GM18502 (cell line): ENCODE measurements around the gene RAB4B.
"Not testable (repeated sequence)": the region's sequence is repeated elsewhere in the genome, so short reads cannot be mapped to it uniquely, and the experiment has no call there.

Experiments
- ATAC-seq: cut with Tn5 transposase; IDR thresholded peaks from one replicate; pipeline ENCODE4 v1.9.1; 2021; ENCODE audit warnings: mild to moderate bottlenecking; ENCODE audit not compliant: unreplicated experiment, poor library complexity

Gene RAB4B

DNA sequence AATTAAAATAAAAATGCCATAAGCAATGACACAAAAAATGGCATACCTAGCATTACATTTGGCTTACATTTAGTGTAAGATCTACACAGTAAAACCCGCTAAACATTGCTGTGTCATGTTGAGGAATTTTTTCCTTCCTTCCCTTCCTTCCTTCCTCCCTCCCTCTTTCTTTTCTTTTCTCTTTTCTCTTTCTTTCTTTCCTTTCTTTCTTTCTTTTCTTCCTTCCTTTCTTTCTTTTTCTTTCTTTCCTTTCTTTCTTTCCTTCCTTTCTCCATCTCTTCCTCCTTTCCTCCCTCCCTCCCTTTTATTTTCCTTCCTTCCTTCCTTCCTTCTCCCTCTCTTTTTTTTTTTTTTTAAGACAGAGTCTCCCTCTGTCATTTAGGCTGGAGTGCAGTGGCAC lies 60.4 kb downstream of the RAB4B start:
- ATAC-seq = not testable (repeated sequence)

DNA sequence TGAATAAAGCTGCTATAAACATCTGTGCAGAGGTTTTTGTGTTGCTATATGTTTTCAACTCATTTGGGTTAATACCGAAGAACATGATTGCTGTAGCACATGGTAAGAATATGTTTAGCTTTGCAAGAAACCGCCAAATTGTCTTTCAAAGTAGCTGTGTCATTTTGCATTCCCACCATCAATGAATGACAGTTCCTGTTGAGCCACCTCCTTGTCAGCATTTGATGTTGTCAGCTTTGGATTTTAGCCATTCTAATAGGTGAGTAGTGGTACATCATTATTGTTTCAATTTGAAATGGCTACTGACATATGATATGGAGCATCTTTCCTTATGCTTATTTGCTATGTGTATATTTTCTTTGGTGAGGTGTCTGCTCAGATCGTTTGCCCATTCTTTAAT lies 64.0 kb downstream of the RAB4B start:
- not testable (repeated sequence) for ATAC-seq

DNA sequence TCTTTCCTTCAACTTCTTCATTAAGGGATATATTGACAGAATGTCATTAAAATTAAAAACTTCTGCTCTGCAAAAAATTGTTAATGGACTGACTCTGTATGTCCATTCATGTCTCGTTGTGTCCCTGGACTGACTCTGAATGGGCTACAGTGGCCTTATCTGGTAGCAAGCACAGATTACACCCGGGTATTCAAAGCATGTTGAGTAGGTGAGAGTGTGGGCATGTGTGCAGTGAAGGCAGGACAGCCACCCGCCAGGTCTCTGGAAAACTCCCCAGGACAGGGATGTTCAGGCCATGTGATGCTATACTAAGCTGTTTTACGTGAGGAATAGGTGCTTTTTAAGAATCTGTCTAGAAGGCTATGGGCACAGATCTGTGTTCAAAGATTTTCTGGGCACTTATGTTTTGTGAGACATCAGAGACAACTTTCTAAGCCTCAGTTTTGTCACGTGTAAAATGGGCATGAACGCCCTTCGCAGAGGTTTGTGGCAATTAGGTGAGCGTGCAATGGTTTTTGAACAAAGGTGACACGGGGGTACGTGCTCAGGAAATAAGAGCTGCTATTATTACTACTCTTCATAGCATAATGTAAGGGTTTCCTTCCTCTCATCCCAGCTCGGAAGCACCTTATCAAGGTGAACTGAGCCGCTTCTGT lies 65.1 kb downstream of the RAB4B start:
- not testable (repeated sequence) for ATAC-seq

DNA sequence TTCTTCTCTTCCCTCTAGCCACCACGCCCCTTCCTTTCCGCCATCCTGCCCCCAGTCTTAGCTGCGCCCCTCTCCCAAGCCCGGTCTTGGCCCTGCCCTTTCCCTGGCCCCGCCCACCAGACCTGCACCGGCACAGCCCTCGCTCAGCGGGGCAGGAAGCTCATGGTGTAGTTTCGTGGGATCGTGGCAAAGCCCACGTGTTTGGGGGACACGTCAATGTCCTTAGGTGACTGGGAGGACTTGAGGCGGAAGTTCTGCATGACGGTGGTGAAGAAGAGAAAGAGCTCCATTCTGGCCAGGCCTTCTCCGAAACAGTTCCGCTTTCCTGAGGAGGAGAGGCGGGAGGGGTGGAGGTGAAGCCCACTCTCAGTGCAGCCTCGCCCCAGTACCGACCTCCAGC lies 65.6 kb downstream of the RAB4B start:
- ATAC-seq = not testable (repeated sequence)
